NCI-H510A (cell line): ENCODE data around the gene TRPM3.
A peak's percentile ranks its signal among the peaks of the same experiment; 100 is the strongest.

Experiments
- DNase-seq: peaks from one replicate; lab custom pipeline; 2025; lab: John Stamatoyannopoulos, UW

Gene TRPM3

DNA sequence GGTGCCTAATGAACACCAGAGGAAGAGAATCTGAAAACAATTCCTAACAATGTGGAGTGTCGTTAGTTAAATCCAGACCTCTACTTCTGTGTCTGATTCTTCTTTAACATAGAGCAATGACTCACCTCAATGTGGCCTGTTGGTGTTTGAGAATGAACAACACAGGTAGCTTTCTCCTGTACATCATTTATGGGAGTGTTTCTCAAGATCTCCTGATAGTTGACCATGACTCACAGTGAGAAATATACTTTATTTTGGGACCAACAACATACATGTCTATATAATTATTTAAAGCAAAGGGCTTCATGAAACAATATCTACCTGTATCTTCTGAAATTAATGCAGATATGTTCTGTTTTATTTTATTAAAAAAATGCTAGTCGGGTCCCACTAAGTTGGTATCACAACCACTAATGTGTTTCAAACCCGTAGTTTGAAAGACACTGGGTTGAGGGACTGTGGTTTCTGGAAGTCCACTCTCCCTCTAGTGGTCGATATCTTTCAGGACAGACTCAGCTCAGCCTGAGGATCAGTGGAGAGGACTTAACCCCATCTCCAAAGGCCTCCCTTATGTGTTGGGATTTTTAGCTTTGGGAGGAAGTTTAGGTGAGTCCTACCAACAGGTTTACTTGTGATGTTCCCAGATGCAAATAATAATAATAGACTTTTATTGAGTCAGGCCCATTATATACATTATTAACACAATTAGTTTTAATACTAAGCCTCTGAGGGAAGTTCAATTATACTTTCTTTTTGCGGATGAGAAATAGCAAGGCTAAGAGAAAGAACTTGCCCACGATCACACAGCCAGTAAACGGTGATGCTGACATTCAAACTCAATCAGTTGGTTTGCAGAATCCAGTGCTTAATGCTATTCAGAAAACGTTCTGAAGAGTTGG is 636.9 kb downstream of the TRPM3 start:
- no peak for DNase-seq

GRCh38 chr9:70481471-70481870 is 640.0 kb downstream of the TRPM3 start:
- DNase-seq, result no peak

GRCh38 chr9:70480405-70480980 is 640.9 kb downstream of the TRPM3 start:
- peak; percentile 26 for DNase-seq

DNA sequence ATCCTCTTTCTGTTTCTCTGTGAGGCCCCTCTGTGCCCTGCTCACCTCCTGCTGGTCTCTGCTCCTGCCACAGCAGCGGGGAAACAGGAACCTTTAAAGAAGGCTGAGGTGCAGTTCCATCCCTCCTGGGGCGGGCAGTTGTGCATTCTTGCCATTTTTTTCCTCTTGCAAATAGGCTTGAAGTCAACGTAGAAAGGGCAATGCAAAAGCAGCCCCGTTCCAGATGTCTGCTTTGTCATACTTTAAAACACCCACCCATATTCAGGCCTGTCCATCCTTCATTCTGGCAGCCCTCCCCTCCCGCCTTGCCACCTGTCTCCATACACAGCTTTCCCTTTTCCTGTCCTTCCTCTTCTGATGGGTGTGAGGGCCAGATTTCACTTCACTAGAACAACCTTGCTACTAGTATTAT is 641.5 kb downstream of the TRPM3 start:
- peak; percentile 3 for DNase-seq
